Measurements from ENCODE around the gene CIB2.

DNA sequence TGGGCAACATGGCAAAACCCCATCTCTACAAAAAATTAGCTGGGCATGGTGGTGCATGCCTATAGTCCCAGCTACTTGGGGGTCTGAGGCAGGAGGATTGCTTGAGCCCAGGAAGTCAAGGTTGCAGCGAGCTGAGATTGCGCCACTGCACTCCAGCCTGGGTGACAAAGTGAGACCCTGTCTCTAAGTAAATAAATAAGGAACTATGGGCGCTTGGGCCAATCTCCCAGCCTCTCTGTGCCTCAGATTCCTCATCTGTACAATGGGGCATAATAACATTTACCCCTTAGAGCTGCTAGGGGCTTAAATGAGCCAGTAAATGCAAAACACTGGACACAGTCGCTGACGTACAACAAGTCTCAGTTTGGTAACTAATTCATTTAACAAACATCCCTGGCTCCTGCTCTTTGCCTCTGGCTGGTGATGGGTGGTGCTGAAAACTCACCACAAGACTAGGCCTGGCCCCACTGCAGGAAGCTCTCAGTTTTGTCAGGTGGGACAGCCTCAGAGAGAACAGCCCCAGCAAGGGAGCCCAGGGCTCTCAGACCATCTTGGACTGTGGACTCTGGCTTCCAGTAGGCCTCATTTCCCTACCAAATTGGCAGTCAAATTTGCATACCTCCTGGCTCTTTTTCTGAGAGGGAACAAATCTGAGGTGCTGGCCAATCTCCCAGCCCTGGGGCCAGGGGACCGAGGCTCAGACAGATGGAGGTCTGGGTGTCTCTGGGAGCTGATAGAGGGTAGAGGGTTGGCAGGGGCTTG, 47.4 kb downstream of the CIB2 start:
- TF ChIP-seq POLR2AphosphoS5 (IDR thresholded peaks at IDR 0.05) (no peak), POLR2A (IDR thresholded peaks at IDR 0.05) (no peak)
- TF ChIP-seq, protein P1, sequence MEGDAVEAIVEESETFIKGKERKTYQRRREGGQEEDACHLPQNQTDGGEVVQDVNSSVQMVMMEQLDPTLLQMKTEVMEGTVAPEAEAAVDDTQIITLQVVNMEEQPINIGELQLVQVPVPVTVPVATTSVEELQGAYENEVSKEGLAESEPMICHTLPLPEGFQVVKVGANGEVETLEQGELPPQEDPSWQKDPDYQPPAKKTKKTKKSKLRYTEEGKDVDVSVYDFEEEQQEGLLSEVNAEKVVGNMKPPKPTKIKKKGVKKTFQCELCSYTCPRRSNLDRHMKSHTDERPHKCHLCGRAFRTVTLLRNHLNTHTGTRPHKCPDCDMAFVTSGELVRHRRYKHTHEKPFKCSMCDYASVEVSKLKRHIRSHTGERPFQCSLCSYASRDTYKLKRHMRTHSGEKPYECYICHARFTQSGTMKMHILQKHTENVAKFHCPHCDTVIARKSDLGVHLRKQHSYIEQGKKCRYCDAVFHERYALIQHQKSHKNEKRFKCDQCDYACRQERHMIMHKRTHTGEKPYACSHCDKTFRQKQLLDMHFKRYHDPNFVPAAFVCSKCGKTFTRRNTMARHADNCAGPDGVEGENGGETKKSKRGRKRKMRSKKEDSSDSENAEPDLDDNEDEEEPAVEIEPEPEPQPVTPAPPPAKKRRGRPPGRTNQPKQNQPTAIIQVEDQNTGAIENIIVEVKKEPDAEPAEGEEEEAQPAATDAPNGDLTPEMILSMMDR (IDR thresholded peaks at IDR 0.05), result no peak

All from prostate gland (tissue), 2 donors.